ENCODE results near the gene SESN3.

The SESN3 gene

DNA sequence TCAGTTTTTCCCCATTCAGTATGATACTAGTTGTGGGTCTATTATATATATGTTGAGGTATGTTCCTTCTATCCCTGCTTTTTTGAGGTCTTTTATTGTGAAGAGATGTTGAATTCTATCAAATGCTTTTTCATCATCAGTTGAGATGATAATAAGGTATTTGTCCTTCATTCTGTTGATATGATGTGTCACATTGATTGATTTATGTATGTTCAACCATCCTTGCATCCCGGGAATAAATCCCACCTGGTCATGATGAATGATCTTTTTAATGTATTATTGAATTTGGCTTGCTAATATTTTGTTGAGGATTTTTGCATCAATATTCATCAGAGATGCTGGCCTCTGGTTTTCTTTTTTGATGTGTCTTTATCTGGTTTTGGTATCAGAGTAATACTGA is 115.4 kb downstream of the SESN3 start:
- Histone ChIP-seq H3K18ac (ENCODE audit: low read length) (no peak overlapping the region), H4K5ac (ENCODE audit: low read length) (no peak overlapping the region), H3K23ac (ENCODE audit: low read length) (no peak overlapping the region), H3K4ac (ENCODE audit: low read depth, low read length) (no peak overlapping the region), H3K4me2 (ENCODE audit: low read length) (no peak overlapping the region), H2AK5ac (ENCODE audit: low read length) (no peak overlapping the region), H3K79me2 (ENCODE audit: control insufficient read depth, insufficient read depth, low read length) (no peaks in the 10 kb centered on the region), H3K56ac (ENCODE audit: low read length) (no peak overlapping the region), H3K27ac (ENCODE audit: low read depth, low read length) (no peak overlapping the region), H4K8ac (ENCODE audit: low read depth, low read length) (no peak overlapping the region), H3K4me1 (ENCODE audit: control insufficient read depth, low read depth, low read length) (no peaks in the 10 kb centered on the region), H2BK5ac (ENCODE audit: low read length) (no peak overlapping the region), H3K9ac (ENCODE audit: low read length) (no peak overlapping the region), H3K4me3 (ENCODE audit: low read length) (no peak overlapping the region), H3K27me3 (ENCODE audit: insufficient read depth, low read length, poor library complexity) (no peaks in the 10 kb centered on the region), H3K79me1 (ENCODE audit: low read length) (no peaks in the 10 kb centered on the region), H2BK15ac (replicated peaks; ENCODE audit: low read depth) (no peak overlapping the region), H2BK120ac (ENCODE audit: low read depth, low read length) (no peak overlapping the region), H3K36me3 (ENCODE audit: control insufficient read depth, insufficient read depth, low read length) (no peaks in the 10 kb centered on the region)
- no CpG with 5 or more reads among the region's 1 CpG for WGBS (ENCODE audit: extremely low coverage, insufficient coverage, low lambda C conversion rate)
- no peak for DNase-seq
